ENCODE data around the gene ZSCAN2.

DNA sequence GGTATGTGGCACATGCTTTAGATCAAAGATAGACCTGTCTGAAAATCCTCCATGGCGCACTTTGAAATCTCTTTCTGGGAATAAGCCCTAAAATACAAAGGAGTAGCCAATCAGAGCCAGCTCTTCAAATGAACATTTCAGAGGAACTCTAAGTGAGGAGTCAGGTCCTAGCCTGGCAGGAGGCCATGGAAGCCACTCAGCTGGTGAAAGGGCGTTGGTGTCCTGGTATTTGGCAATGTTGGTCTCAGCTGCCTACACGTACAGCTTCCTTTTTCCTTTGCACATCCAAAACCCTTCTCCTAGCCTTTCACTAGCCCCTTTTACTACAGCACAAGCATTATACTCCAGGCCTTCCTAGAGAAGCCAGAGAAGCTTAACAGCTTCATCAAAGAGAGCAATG lies 47.7 kb downstream of the ZSCAN2 start:
- TF ChIP-seq, protein P1, sequence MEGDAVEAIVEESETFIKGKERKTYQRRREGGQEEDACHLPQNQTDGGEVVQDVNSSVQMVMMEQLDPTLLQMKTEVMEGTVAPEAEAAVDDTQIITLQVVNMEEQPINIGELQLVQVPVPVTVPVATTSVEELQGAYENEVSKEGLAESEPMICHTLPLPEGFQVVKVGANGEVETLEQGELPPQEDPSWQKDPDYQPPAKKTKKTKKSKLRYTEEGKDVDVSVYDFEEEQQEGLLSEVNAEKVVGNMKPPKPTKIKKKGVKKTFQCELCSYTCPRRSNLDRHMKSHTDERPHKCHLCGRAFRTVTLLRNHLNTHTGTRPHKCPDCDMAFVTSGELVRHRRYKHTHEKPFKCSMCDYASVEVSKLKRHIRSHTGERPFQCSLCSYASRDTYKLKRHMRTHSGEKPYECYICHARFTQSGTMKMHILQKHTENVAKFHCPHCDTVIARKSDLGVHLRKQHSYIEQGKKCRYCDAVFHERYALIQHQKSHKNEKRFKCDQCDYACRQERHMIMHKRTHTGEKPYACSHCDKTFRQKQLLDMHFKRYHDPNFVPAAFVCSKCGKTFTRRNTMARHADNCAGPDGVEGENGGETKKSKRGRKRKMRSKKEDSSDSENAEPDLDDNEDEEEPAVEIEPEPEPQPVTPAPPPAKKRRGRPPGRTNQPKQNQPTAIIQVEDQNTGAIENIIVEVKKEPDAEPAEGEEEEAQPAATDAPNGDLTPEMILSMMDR (IDR thresholded peaks at IDR 0.05) = no peak
- TF ChIP-seq ZFX (IDR thresholded peaks at IDR 0.05; ENCODE audit: borderline replicate concordance) = no peak
